Calu3 (cell line): ENCODE measurements around the gene PEX5. TPM values are rescaled to one million over a fixed set of nuclear protein-coding genes. Genes with fewer than 3 reads are reported as not detected.
A peak's percentile ranks its signal among the peaks of the same experiment; 100 is the strongest.

Experiments used
- BruUV-seq: library from RNA; stranded (reverse); fragments of 400-500 nt; replicated peaks from 2 replicates; lab custom pipeline; 2021; lab: Mats Ljungman, UMichigan
- CTCF ChIA-PET: fragments of 300-600 bp; sonication (Branson Sonifier 250); formaldehyde crosslinking; loops from one replicate; lab custom pipeline; 2022; ENCODE audit warnings: antibody characterized with exemption; lab: Charles Lee
- DNase-seq: peaks from one replicate; pipeline ENCODE4 v3.0.0; 2022
- H3K27ac Mint-ChIP-seq: one replicate; pipeline ENCODE4 v1.8.0; 2022; ENCODE audit warnings: mixed read lengths; ENCODE audit not compliant: unreplicated experiment
- H3K27me3 Mint-ChIP-seq: one replicate; pipeline ENCODE4 v1.8.0; 2022; ENCODE audit warnings: mixed read lengths; ENCODE audit not compliant: unreplicated experiment
- H3K36me3 Mint-ChIP-seq: one replicate; pipeline ENCODE4 v1.8.0; 2022; ENCODE audit warnings: mild to moderate bottlenecking, moderate library complexity, mixed read lengths; ENCODE audit not compliant: insufficient read depth, unreplicated experiment
- H3K4me1 Mint-ChIP-seq: one replicate; pipeline ENCODE4 v1.8.0; 2022; ENCODE audit warnings: mild to moderate bottlenecking, low read depth, mixed read lengths; ENCODE audit not compliant: unreplicated experiment
- H3K4me3 Mint-ChIP-seq: one replicate; pipeline ENCODE4 v1.8.0; 2022; ENCODE audit warnings: mild to moderate bottlenecking, low read depth, moderate library complexity, mixed read lengths; ENCODE audit not compliant: unreplicated experiment
- H3K9me3 Mint-ChIP-seq: one replicate; pipeline ENCODE4 v1.8.0; 2022; ENCODE audit warnings: low read depth, mixed read lengths; ENCODE audit not compliant: unreplicated experiment
- intact Hi-C: fragments of 100-400 bp; cut with micrococcal nuclease; formaldehyde crosslinking; loops from one replicate; pipeline ENCODE4 v1.10.0; 2022; ENCODE audit not compliant: unreplicated experiment
- total RNA-seq: library from RNA; stranded (reverse); gene quantifications from 2 replicates; pipeline ENCODE4 v1.2.3, GENCODE V29; 2022
- TF ChIP-seq, protein P1 (sequence below): fragments of 200-600 bp; IDR thresholded peaks from one replicate; pipeline ENCODE4 v1.8.0; 2022; ENCODE audit warnings: antibody characterized with exemption; ENCODE audit not compliant: unreplicated experiment

PEX5 gene
- total RNA-seq, 1 experiment from 2014 or later, result 36.8 TPM

DNA sequence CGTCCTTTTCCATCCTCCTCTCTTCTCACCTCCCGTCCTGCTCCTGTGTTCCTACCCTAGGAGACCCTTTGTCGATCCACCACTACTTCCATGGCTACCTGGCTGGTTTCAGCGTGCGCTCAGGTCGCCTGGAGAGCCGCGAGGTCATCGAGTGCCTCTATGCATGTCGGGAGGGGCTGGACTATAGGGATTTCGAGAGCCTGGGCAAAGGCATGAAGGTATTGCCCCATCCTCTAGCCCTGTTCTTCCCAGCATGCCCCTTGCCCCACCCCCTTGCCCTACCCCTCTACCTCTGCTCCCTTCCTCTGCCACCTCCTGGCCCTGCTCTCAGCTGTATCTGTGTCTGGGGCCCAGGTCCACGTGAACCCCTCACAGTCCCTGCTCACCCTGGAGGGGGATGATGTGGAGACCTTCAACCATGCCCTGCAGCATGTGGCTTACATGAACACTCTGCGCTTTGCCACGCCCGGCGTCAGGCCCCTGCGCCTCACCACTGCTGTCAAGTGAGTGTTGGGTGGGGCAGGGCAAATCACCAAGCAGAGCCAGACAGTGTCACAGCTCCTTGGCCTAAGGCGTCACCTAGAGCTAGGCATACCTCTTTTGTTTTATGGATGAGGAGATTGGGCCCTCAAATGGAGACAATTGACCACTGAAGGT, 46.5 kb upstream of the PEX5 start:
- H3K27me3 Mint-ChIP-seq, result no peaks in the 10 kb centered on the region
- no peaks in the 10 kb centered on the region for H3K4me1 Mint-ChIP-seq
- H3K36me3 Mint-ChIP-seq, result peaks cover 10% of the 10 kb centered on the region
- CTCF ChIA-PET, result no interaction called here
- H3K4me3 Mint-ChIP-seq, result no peak overlapping the region
- intact Hi-C loops, result loop anchor here (2.0 kb wide), 1 partner anchor 496 kb away; no protein-coding TSS in a partner anchor
- DNase-seq, result no peak
- BruUV-seq, result no TSS peak
- H3K9me3 Mint-ChIP-seq, result no peaks in the 10 kb centered on the region
- H3K27ac Mint-ChIP-seq, result no peak overlapping the region
- TF ChIP-seq, protein P1, sequence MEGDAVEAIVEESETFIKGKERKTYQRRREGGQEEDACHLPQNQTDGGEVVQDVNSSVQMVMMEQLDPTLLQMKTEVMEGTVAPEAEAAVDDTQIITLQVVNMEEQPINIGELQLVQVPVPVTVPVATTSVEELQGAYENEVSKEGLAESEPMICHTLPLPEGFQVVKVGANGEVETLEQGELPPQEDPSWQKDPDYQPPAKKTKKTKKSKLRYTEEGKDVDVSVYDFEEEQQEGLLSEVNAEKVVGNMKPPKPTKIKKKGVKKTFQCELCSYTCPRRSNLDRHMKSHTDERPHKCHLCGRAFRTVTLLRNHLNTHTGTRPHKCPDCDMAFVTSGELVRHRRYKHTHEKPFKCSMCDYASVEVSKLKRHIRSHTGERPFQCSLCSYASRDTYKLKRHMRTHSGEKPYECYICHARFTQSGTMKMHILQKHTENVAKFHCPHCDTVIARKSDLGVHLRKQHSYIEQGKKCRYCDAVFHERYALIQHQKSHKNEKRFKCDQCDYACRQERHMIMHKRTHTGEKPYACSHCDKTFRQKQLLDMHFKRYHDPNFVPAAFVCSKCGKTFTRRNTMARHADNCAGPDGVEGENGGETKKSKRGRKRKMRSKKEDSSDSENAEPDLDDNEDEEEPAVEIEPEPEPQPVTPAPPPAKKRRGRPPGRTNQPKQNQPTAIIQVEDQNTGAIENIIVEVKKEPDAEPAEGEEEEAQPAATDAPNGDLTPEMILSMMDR, result no peak

DNA sequence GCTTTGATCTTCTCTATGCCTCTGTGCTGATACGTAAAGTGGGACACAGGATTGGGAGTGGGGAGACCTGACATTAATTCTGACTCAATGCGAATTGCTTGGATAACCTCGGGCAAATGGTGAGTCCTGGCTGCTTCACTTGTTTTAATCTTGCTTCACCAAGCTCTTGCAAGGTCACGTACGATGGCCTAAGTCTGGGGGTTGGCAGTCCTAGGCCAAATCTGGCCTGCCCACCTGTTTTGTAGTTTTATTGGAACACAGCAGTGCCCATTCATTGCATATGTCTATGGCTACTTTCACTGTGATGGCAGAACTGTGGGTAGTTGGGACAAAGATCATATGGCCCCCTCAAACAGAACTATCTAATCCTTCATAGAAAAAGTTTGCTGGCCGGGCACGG, 45.9 kb upstream of the PEX5 start:
- Mint-ChIP-seq H3K4me1 (no peaks in the 10 kb centered on the region), H3K27me3 (no peaks in the 10 kb centered on the region), H3K36me3 (peaks cover 10% of the 10 kb centered on the region), H3K27ac (no peak overlapping the region), H3K9me3 (no peaks in the 10 kb centered on the region), H3K4me3 (no peak overlapping the region)
- BruUV-seq, result no TSS peak
- CTCF ChIA-PET, result no interaction called here
- DNase-seq, result no peak
- intact Hi-C loops, result loop anchor here (2.0 kb wide), 1 partner anchor 495 kb away; no protein-coding TSS in a partner anchor
- TF ChIP-seq, protein P1, result no peak

DNA sequence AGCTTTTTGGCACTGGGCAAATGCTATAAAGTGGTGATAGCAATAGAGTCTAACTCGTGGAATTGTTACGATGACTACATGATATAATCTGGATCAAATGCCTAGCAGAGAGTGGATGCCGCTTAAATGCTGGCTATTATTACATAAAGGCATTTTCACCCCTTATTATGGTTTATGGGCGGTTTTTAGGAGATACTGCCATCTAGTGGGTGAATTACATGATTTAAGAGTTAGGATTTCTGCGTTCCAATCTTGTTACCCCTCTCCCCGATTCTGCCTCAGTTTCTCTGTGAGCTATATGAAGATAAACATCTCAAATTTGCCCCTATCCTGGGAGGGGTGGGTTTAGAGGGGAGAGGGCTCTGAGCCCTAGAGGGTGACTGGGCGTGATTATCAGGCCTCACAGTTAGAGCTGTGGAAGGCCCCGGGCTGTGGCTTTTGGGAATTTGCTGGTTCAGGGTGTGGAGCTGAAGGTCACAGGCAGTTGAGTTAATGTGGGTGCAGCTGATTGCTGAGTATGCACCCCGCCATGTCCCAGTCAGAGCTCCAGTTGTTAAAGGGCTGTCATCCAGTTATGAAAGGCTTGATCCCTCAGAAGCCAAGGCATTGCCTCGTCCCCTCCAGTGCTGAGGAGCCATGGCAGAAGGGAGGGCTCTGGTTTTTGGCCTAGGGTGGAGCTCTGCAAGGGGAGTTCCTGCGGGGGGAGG, 44.9 kb upstream of the PEX5 start:
- Mint-ChIP-seq H3K4me1 (no peaks in the 10 kb centered on the region), H3K36me3 (peaks cover 5% of the 10 kb centered on the region), H3K9me3 (no peaks in the 10 kb centered on the region), H3K27me3 (no peaks in the 10 kb centered on the region), H3K4me3 (no peak overlapping the region), H3K27ac (no peak overlapping the region)
- TF ChIP-seq, protein P1, result peak; percentile 37
- no peak for DNase-seq
- no TSS peak for BruUV-seq
- CTCF ChIA-PET, result interaction anchor here (0.7 kb wide), 1 partner anchor 28 kb away, joined by 4 read pairs; no protein-coding TSS in a partner anchor
- intact Hi-C loops, result no loop called here

DNA sequence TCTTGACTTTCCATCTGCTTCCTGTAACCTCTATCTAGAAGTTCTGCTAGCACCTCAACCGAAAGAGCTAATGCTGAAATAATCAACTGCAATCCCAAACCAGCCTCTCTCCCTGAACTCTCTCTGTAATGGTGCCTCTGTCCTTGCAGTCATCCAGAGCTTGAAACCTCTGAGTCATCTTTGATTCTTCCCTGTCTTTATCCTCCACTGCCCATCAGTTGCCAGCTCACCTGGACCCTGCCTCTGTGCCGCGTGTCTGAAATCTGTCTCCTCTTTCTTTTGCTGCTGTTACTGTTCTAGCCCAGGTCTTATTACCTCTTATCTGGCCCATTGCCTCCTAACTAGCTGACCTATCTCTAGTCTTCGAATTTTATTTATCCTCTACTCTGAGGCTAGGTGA, 43.8 kb upstream of the PEX5 start:
- no peaks in the 10 kb centered on the region for H3K27me3 Mint-ChIP-seq
- H3K4me3 Mint-ChIP-seq, result no peak overlapping the region
- no peak for DNase-seq
- BruUV-seq, result no TSS peak
- TF ChIP-seq, protein P1, result no peak
- H3K9me3 Mint-ChIP-seq, result no peaks in the 10 kb centered on the region
- CTCF ChIA-PET, result no interaction called here
- H3K36me3 Mint-ChIP-seq, result peaks cover 5% of the 10 kb centered on the region
- H3K4me1 Mint-ChIP-seq, result no peaks in the 10 kb centered on the region
- intact Hi-C loops, result no loop called here
- no peak overlapping the region for H3K27ac Mint-ChIP-seq
